H9 (cell line): Measurements from ENCODE around the gene ABCF1. TPM values are rescaled to one million over a fixed set of nuclear protein-coding genes. Genes with fewer than 3 reads are reported as not detected.

Source experiments
- DNase-seq: peaks from one replicate; pipeline ENCODE4 v3.0.0-alpha.2; 2017
- H2AFZ ChIP-seq: one replicate; pipeline ENCODE4 v1.6.1; 2013; ENCODE audit warnings: mild to moderate bottlenecking, low read length, control low read depth, moderate library complexity
- H2AK5ac ChIP-seq: 2 replicates; pipeline ENCODE4 v1.6.1; 2013; ENCODE audit warnings: low read length, control low read depth, mixed read lengths; ENCODE audit not compliant: insufficient read length
- H2BK120ac ChIP-seq: one replicate; pipeline ENCODE4 v1.6.1; 2013; ENCODE audit warnings: low read depth, mild to moderate bottlenecking, low read length, control low read depth, inconsistent platforms; ENCODE audit not compliant: poor library complexity, severe bottlenecking
- H2BK12ac ChIP-seq: 2 replicates; pipeline ENCODE4 v1.6.1; 2013; ENCODE audit warnings: low read length, control low read depth, mixed read lengths, low read depth; ENCODE audit not compliant: insufficient read length
- H2BK15ac ChIP-seq: 2 replicates; pipeline ENCODE4 v1.6.1; 2013; ENCODE audit warnings: low read depth, low read length, control low read depth
- H2BK20ac ChIP-seq: one replicate; pipeline ENCODE4 v1.6.1; 2013; ENCODE audit warnings: low read depth, mild to moderate bottlenecking, low read length, control low read depth, inconsistent platforms; ENCODE audit not compliant: poor library complexity, severe bottlenecking
- H2BK5ac ChIP-seq: 2 replicates; pipeline ENCODE4 v1.6.1; 2013; ENCODE audit warnings: low read length, control low read depth, mixed read lengths; ENCODE audit not compliant: insufficient read length
- H3K14ac ChIP-seq: 2 replicates; pipeline ENCODE4 v1.6.1; 2013; ENCODE audit warnings: low read length, control low read depth; ENCODE audit not compliant: insufficient read depth
- H3K18ac ChIP-seq: 2 replicates; pipeline ENCODE4 v1.6.1; 2013; ENCODE audit warnings: low read depth, mild to moderate bottlenecking, mixed read lengths, low read length, control low read depth; ENCODE audit not compliant: insufficient read length
- H3K23ac ChIP-seq: 2 replicates; pipeline ENCODE4 v1.6.1; 2013; ENCODE audit warnings: low read length, control low read depth, mixed read lengths, low read depth; ENCODE audit not compliant: insufficient read length
- H3K23me2 ChIP-seq: 2 replicates; pipeline ENCODE4 v1.6.1; 2013; ENCODE audit warnings: low read depth, mild to moderate bottlenecking, mixed read lengths, low read length, control low read depth; ENCODE audit not compliant: insufficient read length, poor library complexity, severe bottlenecking
- H3K27ac ChIP-seq: 2 replicates; pipeline ENCODE4 v1.5.1; 2013; ENCODE audit warnings: low read length, control low read depth, mixed read lengths, low read depth; ENCODE audit not compliant: insufficient read length
- H3K27me3 ChIP-seq: 2 replicates; pipeline ENCODE4 v1.6.1; 2013; ENCODE audit warnings: low read length, control low read depth, inconsistent platforms; ENCODE audit not compliant: insufficient read depth
- H3K4ac ChIP-seq: 2 replicates; pipeline ENCODE4 v1.6.1; 2013; ENCODE audit warnings: low read depth, mild to moderate bottlenecking, control low read depth, inconsistent platforms, low read length, moderate library complexity
- H3K4me1 ChIP-seq: 2 replicates; pipeline ENCODE4 v1.6.1; 2013; ENCODE audit warnings: low read length, control low read depth, inconsistent platforms; ENCODE audit not compliant: insufficient read depth
- H3K4me2 ChIP-seq: 2 replicates; pipeline ENCODE4 v1.6.1; 2013; ENCODE audit warnings: low read length, control low read depth, mixed read lengths; ENCODE audit not compliant: insufficient read length, insufficient read depth
- H3K56ac ChIP-seq: 2 replicates; pipeline ENCODE4 v1.6.1; 2013; ENCODE audit warnings: low read depth, mild to moderate bottlenecking, mixed read lengths, low read length, control low read depth; ENCODE audit not compliant: insufficient read length
- H3K79me1 ChIP-seq: 2 replicates; pipeline ENCODE4 v1.6.1; 2013; ENCODE audit warnings: low read depth, mild to moderate bottlenecking, moderate library complexity, low read length, control low read depth, inconsistent platforms; ENCODE audit not compliant: insufficient read depth, poor library complexity, severe bottlenecking
- H3K79me2 ChIP-seq: 2 replicates; pipeline ENCODE4 v1.6.1; 2013; ENCODE audit warnings: low read length, control low read depth, inconsistent platforms; ENCODE audit not compliant: insufficient read depth
- H3K9ac ChIP-seq: 2 replicates; pipeline ENCODE4 v1.6.1; 2013; ENCODE audit warnings: low read length, control low read depth, mixed read lengths; ENCODE audit not compliant: insufficient read length; ENCODE audit errors: extremely low read depth
- H3K9me3 ChIP-seq: one replicate; pipeline ENCODE4 v1.6.1; 2013; ENCODE audit warnings: low read depth, low read length, inconsistent platforms; ENCODE audit not compliant: control insufficient read depth
- H3T11ph ChIP-seq: one replicate; pipeline ENCODE4 v1.6.1; 2013; ENCODE audit warnings: mild to moderate bottlenecking, low read length, control low read depth, inconsistent platforms
- H4K20me1 ChIP-seq: one replicate; pipeline ENCODE4 v1.6.1; 2013; ENCODE audit not compliant: control insufficient read depth, insufficient read length, insufficient read depth
- H4K5ac ChIP-seq: 2 replicates; pipeline ENCODE4 v1.6.1; 2013; ENCODE audit warnings: low read depth, mild to moderate bottlenecking, mixed read lengths, low read length, control low read depth; ENCODE audit not compliant: insufficient read length
- H4K8ac ChIP-seq: replicated peaks from 2 replicates; pipeline ENCODE4 v1.6.1; 2013; ENCODE audit warnings: low read length, control low read depth, mixed read lengths, low read depth; ENCODE audit not compliant: insufficient read length
- H4K91ac ChIP-seq: 2 replicates; pipeline ENCODE4 v1.6.1; 2013; ENCODE audit warnings: low read depth, mild to moderate bottlenecking, moderate library complexity, mixed read lengths, low read length, control low read depth; ENCODE audit not compliant: insufficient read length
- H3K27ac Mint-ChIP-seq, 3 experiments: 2 replicates in 2 of 3; 3 replicates in 1 of 3; pipeline ENCODE4 v1.8.0; 2020 to 2021; ENCODE audit warnings: mixed read lengths in 3 of 3, mild to moderate bottlenecking in 1 of 3, moderate library complexity in 1 of 3
- H3K27me3 Mint-ChIP-seq: 2 replicates; pipeline ENCODE4 v1.8.0; 2021; ENCODE audit warnings: low read depth, mild to moderate bottlenecking, moderate library complexity, mixed read lengths
- H3K36me3 Mint-ChIP-seq, 3 experiments: 2 replicates in 2 of 3; 3 replicates in 1 of 3; pipeline ENCODE4 v1.8.0; 2020 to 2021; ENCODE audit warnings: low read depth in 3 of 3, mixed read lengths in 3 of 3; ENCODE audit not compliant: insufficient read depth in 1 of 3
- H3K4me1 Mint-ChIP-seq, 2 experiments: 2 replicates each; pipeline ENCODE4 v1.8.0; 2020; ENCODE audit warnings: mixed read lengths in 2 of 2
- H3K4me3 Mint-ChIP-seq, 2 experiments: 2 replicates in 1 of 2; 3 replicates in 1 of 2; pipeline ENCODE4 v1.8.0; 2020 to 2021; ENCODE audit warnings: mild to moderate bottlenecking in 2 of 2, mixed read lengths in 2 of 2, moderate library complexity in 1 of 2
- H3K9me3 Mint-ChIP-seq, 2 experiments: 2 replicates in 1 of 2; 3 replicates in 1 of 2; pipeline ENCODE4 v1.8.0; 2020; ENCODE audit warnings: mild to moderate bottlenecking in 2 of 2, mixed read lengths in 2 of 2, moderate library complexity in 1 of 2
- CTCF ChIP-seq: fragments of 200-600 bp; sonication (generic); conservative IDR thresholded peaks from 3 replicates; pipeline ENCODE4 v1.8.0; 2021; ENCODE audit warnings: antibody characterized with exemption, mild to moderate bottlenecking
- WGBS: extraction: QIAGEN DNeasy Blood & Tissue Kit; methylation state at CpG from one replicate; pipeline ENCODE4 v1.1.7; 2013; ENCODE audit warnings: missing lambda C conversion rate, low lambda C conversion rate, mixed read lengths; ENCODE audit not compliant: insufficient read length; ENCODE audit errors: extremely low coverage; 5-methylcytosine and 5-hydroxymethylcytosine counted together
- total RNA-seq: library from RNA; stranded (reverse); gene quantifications from 2 replicates; pipeline ENCODE4 v1.2.1, GENCODE V29; 2021

Gene ABCF1
- total RNA-seq, 1 experiment from 2014 or later, result 118 TPM

- no peak overlapping the region for H3T11ph ChIP-seq
- no peak overlapping the region for H2BK15ac ChIP-seq
- no CpG with 5 or more reads among the region's 8 CpGs for WGBS
- H3K27ac Mint-ChIP-seq, result peak overlapping the region; percentile 98 to 99 (median 98)
- peaks cover 10% of the 10 kb centered on the region for H3K27me3 Mint-ChIP-seq
- H4K5ac ChIP-seq, result no peak overlapping the region
- no peak overlapping the region for H2BK5ac ChIP-seq
- no peak overlapping the region for H4K91ac ChIP-seq
- peak overlapping the region; percentile 84 for H3K4me2 ChIP-seq
- peaks cover 6% of the 10 kb centered on the region for H3K23me2 ChIP-seq
- no peaks in the 10 kb centered on the region for H3K27me3 ChIP-seq
- no peak overlapping the region for H2AFZ ChIP-seq
- DNase-seq, result no peak
- peaks cover 17% of the 10 kb centered on the region for H3K79me1 ChIP-seq
- peaks cover 28% of the 10 kb centered on the region; the same call in 1 of the 2 replicates for H3K79me2 ChIP-seq
- no peaks in the 10 kb centered on the region for H3K9me3 ChIP-seq
- no peak overlapping the region for H2BK120ac ChIP-seq
- H3K36me3 Mint-ChIP-seq, result peaks cover 4 to 12% (median 9%) of the 10 kb centered on the region in 3 experiments; a peak in 6 of 7 replicates
- no peak overlapping the region for H3K14ac ChIP-seq
- H3K4me3 Mint-ChIP-seq, result peak overlapping the region; percentile 99
- H3K27ac ChIP-seq, result peak overlapping the region; percentile 35
- H3K4me1 Mint-ChIP-seq, result peaks cover 26 to 28% of the 10 kb centered on the region in 2 experiments
- no peaks in the 10 kb centered on the region; a peak in 1 of 5 replicates for H3K9me3 Mint-ChIP-seq
- H3K18ac ChIP-seq, result no peak overlapping the region
- H4K8ac ChIP-seq, result no peak overlapping the region
- TF ChIP-seq CTCF, result no peak
- peak overlapping the region; percentile 98 for H3K9ac ChIP-seq
- no peaks in the 10 kb centered on the region for H3K4me1 ChIP-seq
- H2BK20ac ChIP-seq, result no peak overlapping the region
- H3K23ac ChIP-seq, result no peak overlapping the region
- no peak overlapping the region for H3K4ac ChIP-seq
- no peak overlapping the region for H2BK12ac ChIP-seq
- no peak overlapping the region for H2AK5ac ChIP-seq
- no peaks in the 10 kb centered on the region for H4K20me1 ChIP-seq
- no peak overlapping the region for H3K56ac ChIP-seq
Measured at GRCh38 chr6:30571762-30572082, 480 bp downstream of the ABCF1 start.
